Endometrial microvascular endothelial cells (primary cell): ENCODE results near the gene NONO. TPM values are rescaled to one million over a fixed set of nuclear protein-coding genes. Genes with fewer than 3 reads are reported as not detected.

Experiments used
- total RNA-seq: library from RNA; depleted of rRNA; stranded (reverse); fragments of >200 nt; gene quantifications from one replicate; pipeline ENCODE4 v1.2.3, GENCODE V29; 2015; ENCODE audit errors: inconsistent ontology term

The NONO gene
- total RNA-seq, 1 donor from 2014 or later, result 383 TPM

Other genes starting within 250 kb of the NONO start
- gene SNX12, start 215.3 kb upstream of the NONO start, total RNA-seq, result 79.9 TPM
- 2.2 TPM for gene FOXO4, start 187.8 kb upstream of the NONO start, total RNA-seq
- not detected for gene CXorf65, start 176.9 kb upstream of the NONO start, total RNA-seq
- 4.5 TPM for gene IL2RG, start 172.1 kb upstream of the NONO start, total RNA-seq
- gene MED12, start 165.0 kb upstream of the NONO start, total RNA-seq, result 35.9 TPM
- 0.46 TPM for gene NLGN3, start 138.8 kb upstream of the NONO start, total RNA-seq
- gene GJB1, start 60.4 kb upstream of the NONO start, total RNA-seq, result not detected
- 20.3 TPM for gene ZMYM3, start 29.5 kb upstream of the NONO start, total RNA-seq
- gene ITGB1BP2, start 18.1 kb downstream of the NONO start, total RNA-seq, result not detected
- 16.4 TPM for gene TAF1, start 82.7 kb downstream of the NONO start, total RNA-seq
- gene OGT, start 249.5 kb downstream of the NONO start, total RNA-seq, result 46.6 TPM